Mucosa of descending colon (tissue), 3 donors: Measurements from ENCODE around the gene ENHO. TPM values are rescaled to one million over a fixed set of nuclear protein-coding genes. Genes with fewer than 3 reads are reported as not detected.
A peak's percentile ranks its signal among the peaks of the same experiment; 100 is the strongest.
"Not testable (repeated sequence)": the region's sequence is repeated elsewhere in the genome, so short reads cannot be mapped to it uniquely, and the experiment has no call there.

ENCODE experiments used
- ATAC-seq: fragments of 200-7000 bp; cut with Tn5 transposase; one replicate; pipeline ENCODE4 v1.9.1; 2020; ENCODE audit warnings: mild to moderate bottlenecking, moderate library complexity
- DNase-seq, 3 donors: peaks; one replicate each; pipeline ENCODE4 v3.0.0-alpha.2; 2020
- H3K36me3 ChIP-seq: fragments of 200-600 bp; one replicate; pipeline ENCODE4 v1.8.0; 2021; ENCODE audit warnings: low read depth, mild to moderate bottlenecking
- H3K4me1 ChIP-seq: fragments of 200-600 bp; one replicate; pipeline ENCODE4 v1.8.0; 2021; ENCODE audit warnings: low read depth, mild to moderate bottlenecking
- H3K4me3 ChIP-seq: fragments of 200-600 bp; one replicate; pipeline ENCODE4 v1.8.0; 2021; ENCODE audit warnings: mild to moderate bottlenecking
- H3K9me3 ChIP-seq: fragments of 200-600 bp; one replicate; pipeline ENCODE4 v1.8.0; 2021; ENCODE audit warnings: mild to moderate bottlenecking
- CTCF ChIP-seq: fragments of 200-600 bp; IDR thresholded peaks from one replicate; pipeline ENCODE4 v1.8.0; 2022; ENCODE audit warnings: antibody characterized with exemption, mild to moderate bottlenecking
- intact Hi-C, 2 donors: fragments of 100-400 bp; cut with DNase I in 1 of 2; cut with micrococcal nuclease in 1 of 2; formaldehyde crosslinking; loops; one replicate each; pipeline versions ENCODE4 v1.11.0 to v1.11.1; 2022; cut with DNase I, micrococcal nuclease
- total RNA-seq, 3 donors: library from RNA; stranded (reverse); fragmentation: NEBNext Ultra II Directional in 2 of 3; extraction: Animal tissue kit (Norgen Biotek cat#: 25700) in 2 of 3; gene quantifications; one replicate each; pipeline versions ENCODE4 v1.2.1 to v1.2.4, GENCODE V29; 2021 to 2023
- donor health status: DM: no; HTN: no; CAD: no; lungs with moderate emphysema.
- donor health status: DM: no; HTN: no; CAD: no.
- donor health status: DM: no; HTN: yes; CAD: no.

Gene ENHO
- total RNA-seq, 3 donors from 2014 or later: 1.4 to 2.0 (median 1.5) TPM

- ATAC-seq (no peak), DNase-seq (no peak)
- Histone ChIP-seq H3K36me3 (no peaks in the 10 kb centered on the region), H3K4me1 (no peaks in the 10 kb centered on the region), H3K9me3 (no peaks in the 10 kb centered on the region), H3K4me3 (no peak overlapping the region)
- no peak for TF ChIP-seq CTCF
- intact Hi-C loops: loop anchor here in 1 of 2 donors (10.0 kb wide), 1 partner anchor 54 kb away; no protein-coding TSS in a partner anchor
These were observed 18.0 kb upstream of the ENHO start for GRCh38 chr9:34540827-34541226.

GRCh38 chr9:34536685-34537084 lies 13.9 kb upstream of the ENHO start:
- DNase-seq (no peak), ATAC-seq (no peak)
- intact Hi-C loops: no loop called here
- Histone ChIP-seq H3K36me3 (no peaks in the 10 kb centered on the region), H3K4me1 (no peaks in the 10 kb centered on the region), H3K9me3 (peaks cover 3% of the 10 kb centered on the region), H3K4me3 (no peak overlapping the region)
- no peak for TF ChIP-seq CTCF

GRCh38 chr9:34532041-34532440 lies 9.3 kb upstream of the ENHO start:
- H3K4me3 ChIP-seq, intact Hi-C loops, H3K9me3 ChIP-seq, DNase-seq, ATAC-seq, H3K4me1 ChIP-seq, H3K36me3 ChIP-seq: not testable (repeated sequence)

- no peaks in the 10 kb centered on the region for H3K36me3 ChIP-seq
- intact Hi-C loops: no loop called here
- no peaks in the 10 kb centered on the region for H3K9me3 ChIP-seq
- DNase-seq (no peak), ATAC-seq (no peak)
- TF ChIP-seq CTCF: no peak
- H3K4me1 ChIP-seq: peaks cover 8% of the 10 kb centered on the region
- no peak overlapping the region for H3K4me3 ChIP-seq
These were observed 3.2 kb upstream of the ENHO start for GRCh38 chr9:34526026-34526425.

GRCh38 chr9:34524349-34524748 lies 1.6 kb upstream of the ENHO start:
- intact Hi-C loops: no loop called here
- Histone ChIP-seq H3K4me3 (no peak overlapping the region), H3K4me1 (peaks cover 8% of the 10 kb centered on the region), H3K9me3 (no peaks in the 10 kb centered on the region), H3K36me3 (no peaks in the 10 kb centered on the region)
- no peak for DNase-seq
- no peak for ATAC-seq
- no peak for TF ChIP-seq CTCF

- Histone ChIP-seq H3K9me3 (no peaks in the 10 kb centered on the region), H3K36me3 (no peaks in the 10 kb centered on the region), H3K4me3 (no peak overlapping the region), H3K4me1 (peaks cover 8% of the 10 kb centered on the region)
- ATAC-seq (no peak), DNase-seq (peak in 1 of 3 donors; percentile 34)
- intact Hi-C loops: no loop called here
- no peak for TF ChIP-seq CTCF
These were observed 501 bp downstream of the ENHO start for GRCh38 chr9:34522091-34522887.
